ENCODE measurements around the gene VSIG10L2.

VSIG10L2 gene

DNA sequence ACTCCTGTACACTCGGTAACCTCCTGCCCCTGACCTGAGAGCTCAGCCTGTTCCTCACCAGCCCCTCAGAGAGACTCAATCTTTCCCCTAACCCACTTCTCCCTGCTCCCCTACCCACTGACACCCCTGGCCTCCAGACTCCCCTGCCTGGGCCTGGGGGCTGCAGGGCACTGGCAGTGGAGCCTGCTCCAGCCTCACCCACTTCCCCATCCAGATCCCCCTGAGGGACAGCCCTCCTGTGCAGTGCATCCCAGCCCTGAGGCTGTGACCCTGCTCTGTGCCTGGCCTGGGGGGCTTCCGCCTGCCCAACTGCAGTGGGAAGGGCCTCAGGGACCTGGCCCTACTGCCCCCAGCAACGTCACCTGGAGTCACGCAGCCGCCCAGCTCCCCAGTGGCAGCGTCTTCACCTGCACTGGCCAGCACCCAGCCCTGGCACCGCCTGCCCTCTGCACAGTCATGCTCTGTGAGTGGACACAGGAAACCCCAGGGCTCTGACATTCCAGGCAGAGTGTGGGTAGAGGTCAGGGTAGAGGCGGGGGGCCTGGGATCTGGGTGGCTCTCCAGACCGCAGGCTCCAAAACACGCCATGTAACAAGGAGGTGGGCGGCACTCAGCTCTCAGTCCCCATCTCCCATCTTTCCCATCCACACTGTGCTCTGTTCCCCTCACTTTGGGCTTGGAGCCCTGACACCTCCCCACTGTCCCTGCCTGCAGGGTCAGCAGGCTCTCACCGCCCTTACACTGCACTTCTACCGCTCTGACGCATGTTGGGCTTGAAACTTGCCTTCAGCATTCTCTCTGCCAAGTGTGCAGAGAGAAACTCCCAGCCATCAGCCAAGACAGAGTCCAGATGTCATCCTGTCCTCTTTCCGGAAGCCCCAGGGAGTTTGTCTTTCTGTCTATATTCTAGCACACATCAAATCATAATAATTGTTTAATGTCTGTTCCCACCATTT, 5.1 kb downstream of the VSIG10L2 start:
- no peak for TF ChIP-seq CTCF (IDR thresholded peaks at IDR 0.05; ENCODE audit: control insufficient read depth, insufficient read depth, low read depth, low read length, missing control alignments)
- H3K4me3 ChIP-seq (ENCODE audit: control insufficient read depth, low read depth, low read length) = no peak overlapping the region
- DNase-seq (ENCODE audit: low read depth) = no peak

GRCh38 chr11:125951731-125952130, 5.9 kb downstream of the VSIG10L2 start:
- DNase-seq (ENCODE audit: low read depth) = no peak
- no peak overlapping the region for H3K4me3 ChIP-seq (ENCODE audit: control insufficient read depth, low read depth, low read length)
- no peak for TF ChIP-seq CTCF (IDR thresholded peaks at IDR 0.05; ENCODE audit: control insufficient read depth, insufficient read depth, low read depth, low read length, missing control alignments)

GRCh38 chr11:125952559-125952958, 6.7 kb downstream of the VSIG10L2 start:
- TF ChIP-seq CTCF (IDR thresholded peaks at IDR 0.05; ENCODE audit: control insufficient read depth, insufficient read depth, low read depth, low read length, missing control alignments) = no peak
- no peak for DNase-seq (ENCODE audit: low read depth)
- no peak overlapping the region for H3K4me3 ChIP-seq (ENCODE audit: control insufficient read depth, low read depth, low read length)

GRCh38 chr11:125952973-125953372, 7.1 kb downstream of the VSIG10L2 start:
- no peak for TF ChIP-seq CTCF (IDR thresholded peaks at IDR 0.05; ENCODE audit: control insufficient read depth, insufficient read depth, low read depth, low read length, missing control alignments)
- no peak for DNase-seq (ENCODE audit: low read depth)
- H3K4me3 ChIP-seq (ENCODE audit: control insufficient read depth, low read depth, low read length) = no peak overlapping the region

- DNase-seq (ENCODE audit: low read depth) = no peak
- TF ChIP-seq CTCF (IDR thresholded peaks at IDR 0.05; ENCODE audit: control insufficient read depth, insufficient read depth, low read depth, low read length, missing control alignments) = no peak
- no peak overlapping the region for H3K4me3 ChIP-seq (ENCODE audit: control insufficient read depth, low read depth, low read length)
These were observed 7.6 kb downstream of the VSIG10L2 start for GRCh38 chr11:125953401-125953935.

DNA sequence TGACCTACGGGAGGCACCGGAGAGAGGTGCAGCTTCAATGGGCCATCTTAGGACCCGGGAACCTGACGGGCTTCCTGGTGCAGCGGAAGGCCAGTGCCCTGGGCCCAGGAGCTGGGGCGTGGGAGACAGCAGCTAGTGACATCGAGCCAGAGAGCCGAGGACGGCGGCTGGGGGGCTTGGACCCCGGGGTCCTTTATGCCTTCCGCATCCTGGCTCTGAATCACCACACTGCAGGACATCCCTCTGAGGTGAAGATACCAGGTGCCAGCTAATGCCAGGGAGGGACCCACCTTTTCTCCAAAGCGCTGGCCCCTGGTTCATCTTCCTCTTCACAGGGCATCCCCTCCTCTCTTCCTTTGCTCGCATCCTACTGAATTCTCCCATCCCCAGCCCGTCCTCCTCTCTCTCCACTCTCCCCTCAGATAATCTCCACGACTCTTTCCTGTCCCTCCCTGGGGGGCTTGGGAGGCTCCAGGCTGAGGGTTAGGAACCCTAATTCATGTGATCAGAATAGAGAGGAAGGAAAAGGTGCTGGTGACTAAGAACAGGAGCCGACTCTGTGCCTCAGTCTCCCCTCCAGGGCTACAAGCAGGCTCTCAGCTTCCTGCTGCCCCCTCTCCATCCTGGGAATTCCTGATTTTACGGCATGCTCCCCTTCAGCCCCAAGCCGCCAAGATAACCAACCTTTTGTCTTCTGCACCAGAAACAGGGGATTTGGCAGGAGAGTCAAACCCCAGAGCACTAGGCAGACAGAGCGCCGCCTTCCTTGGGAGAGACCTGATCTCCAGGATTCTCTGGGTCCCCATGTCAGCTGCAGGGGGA, 8.5 kb downstream of the VSIG10L2 start:
- no peak for TF ChIP-seq CTCF (IDR thresholded peaks at IDR 0.05; ENCODE audit: control insufficient read depth, insufficient read depth, low read depth, low read length, missing control alignments)
- H3K4me3 ChIP-seq (ENCODE audit: control insufficient read depth, low read depth, low read length) = no peak overlapping the region
- DNase-seq (ENCODE audit: low read depth) = no peak

Measured in AG09309 (cell line).